ENCODE results near the gene HEATR3.

Gene HEATR3

DNA sequence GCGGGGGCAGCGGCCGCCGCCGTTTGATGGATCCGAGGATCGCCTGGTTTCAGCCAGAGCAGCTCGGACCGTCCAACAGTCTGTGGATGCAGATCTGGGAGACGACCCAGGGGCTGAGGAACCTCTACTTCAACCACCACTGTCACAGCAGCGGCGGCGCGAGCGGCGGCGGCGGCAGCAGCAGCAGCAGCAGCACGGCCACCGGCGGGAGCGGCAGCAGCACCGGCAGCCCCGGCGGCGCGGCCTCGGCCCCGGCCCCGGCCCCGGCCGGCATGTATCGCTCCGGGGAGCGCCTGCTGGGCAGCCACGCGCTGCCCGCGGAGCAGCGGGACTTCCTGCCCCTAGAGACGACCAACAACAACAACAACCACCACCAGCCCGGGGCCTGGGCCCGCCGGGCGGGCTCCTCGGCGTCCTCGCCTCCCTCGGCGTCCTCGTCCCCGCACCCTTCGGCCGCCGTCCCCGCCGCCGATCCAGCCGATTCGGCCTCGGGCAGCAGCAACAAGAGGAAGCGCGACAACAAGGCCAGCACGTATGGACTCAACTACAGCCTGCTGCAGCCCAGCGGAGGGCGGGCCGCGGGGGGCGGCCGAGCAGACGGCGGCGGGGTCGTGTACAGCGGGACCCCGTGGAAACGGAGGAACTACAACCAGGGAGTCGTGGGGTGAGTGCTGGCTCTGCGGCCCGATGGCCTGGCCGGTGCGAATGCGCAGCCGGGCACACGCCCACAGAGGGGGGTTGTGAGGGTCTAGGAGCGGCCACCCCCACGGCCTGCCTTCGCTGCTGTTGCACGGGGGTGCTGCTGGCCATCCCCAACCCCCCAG is 88.0 kb downstream of the HEATR3 start:
- peak; percentile 46 for DNase-seq

DNA sequence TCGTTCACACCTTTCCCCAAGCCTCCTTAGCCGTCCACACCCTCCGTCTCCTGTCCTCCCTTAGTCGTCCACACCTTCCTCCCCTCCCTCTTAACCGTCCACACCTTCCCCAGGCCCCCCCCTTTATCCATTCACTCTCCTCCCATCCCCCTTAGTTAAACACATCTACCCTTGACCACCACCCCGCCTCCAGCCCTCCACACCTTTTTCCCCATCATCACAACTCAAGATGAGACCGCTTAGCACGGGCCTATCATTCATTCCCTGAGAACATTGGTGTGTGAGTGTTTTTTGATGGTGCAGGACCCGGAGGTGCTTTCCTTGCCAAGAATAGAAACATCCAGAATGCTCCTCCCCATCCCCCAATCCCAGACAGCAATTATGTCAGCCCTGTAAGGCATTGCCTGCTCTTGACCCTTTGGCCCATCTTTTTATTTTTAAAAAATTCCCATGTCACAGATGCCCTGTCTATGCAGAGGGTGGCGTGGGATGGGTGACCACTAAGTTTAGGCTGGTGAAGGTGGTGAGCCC is 88.7 kb downstream of the HEATR3 start:
- DNase-seq, result no peak

DNA sequence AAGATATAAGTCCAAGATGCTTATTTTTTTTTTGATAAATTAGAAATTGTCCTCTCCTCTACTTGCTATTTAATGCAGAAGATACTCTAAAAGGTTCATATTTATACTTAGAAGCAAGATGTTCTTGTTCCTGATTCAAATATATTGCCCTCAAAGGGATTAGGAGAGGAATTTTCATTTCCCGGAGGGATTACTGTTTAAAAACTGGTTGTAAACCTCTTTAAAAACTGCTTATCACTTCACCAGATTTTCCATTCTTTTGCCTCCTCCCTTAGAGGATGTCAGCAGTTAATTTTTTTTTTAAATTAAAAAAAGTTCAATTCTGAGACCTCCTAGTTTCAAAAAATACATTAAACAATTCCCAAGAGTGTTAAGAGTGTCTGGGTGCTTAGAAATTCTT is 90.2 kb downstream of the HEATR3 start:
- no peak for DNase-seq

All from left hindlimb (tissue), 1 donor.